ENCODE data around the gene PRICKLE1.

- TF ChIP-seq CTCF (conservative IDR thresholded peaks at IDR 0.05; ENCODE audit: low read length) (no peak), EZH2phosphoT487 (IDR thresholded peaks at IDR 0.05; ENCODE audit: borderline replicate concordance) (no peak)
These were observed 36.7 kb downstream of the PRICKLE1 start for GRCh38 chr12:42552822-42553221.

Data from Loucy (cell line).